NCI-H1436 treated with DMSO at 0.1 percent for 48 hours (cell line): ENCODE data around the gene OAT.
A peak's percentile ranks its signal among the peaks of the same experiment; 100 is the strongest.
"Not testable (repeated sequence)": the region's sequence is repeated elsewhere in the genome, so short reads cannot be mapped to it uniquely, and the experiment has no call there.

Experiments used
- DNase-seq: peaks from one replicate; lab custom pipeline; 2025; lab: John Stamatoyannopoulos, UW

The OAT gene

GRCh38 chr10:124378881-124379471, 39.7 kb downstream of the OAT start:
- no peak for DNase-seq

GRCh38 chr10:124378271-124378670, 40.5 kb downstream of the OAT start:
- DNase-seq: no peak

- no peak for DNase-seq
Observed at GRCh38 chr10:124377101-124377500, 41.6 kb downstream of the OAT start.

GRCh38 chr10:124376411-124376810, 42.3 kb downstream of the OAT start:
- DNase-seq: no peak

GRCh38 chr10:124375691-124376090, 43.0 kb downstream of the OAT start:
- DNase-seq: no peak

GRCh38 chr10:124375353-124375614, 43.4 kb downstream of the OAT start:
- no peak for DNase-seq

GRCh38 chr10:124374535-124375352, 44.0 kb downstream of the OAT start:
- no peak for DNase-seq

- no peak for DNase-seq
Observed at GRCh38 chr10:124372899-124373298, 45.8 kb downstream of the OAT start.

- DNase-seq: no peak
Observed at GRCh38 chr10:124370426-124370825, 48.3 kb downstream of the OAT start.

- DNase-seq: no peak
Observed at GRCh38 chr10:124369986-124370385, 48.7 kb downstream of the OAT start.

GRCh38 chr10:124369533-124369932, 49.2 kb downstream of the OAT start:
- not testable (repeated sequence) for DNase-seq

- no peak for DNase-seq
Observed at GRCh38 chr10:124369066-124369465, 49.7 kb downstream of the OAT start.

GRCh38 chr10:124367936-124368335, 50.8 kb downstream of the OAT start:
- DNase-seq: no peak

- DNase-seq: no peak
Observed at GRCh38 chr10:124367414-124367813, 51.3 kb downstream of the OAT start.

- DNase-seq: no peak
Observed at GRCh38 chr10:124366825-124367224, 51.9 kb downstream of the OAT start.

- DNase-seq: no peak
Observed at GRCh38 chr10:124366343-124366742, 52.4 kb downstream of the OAT start.

GRCh38 chr10:124364674-124365073, 54.0 kb downstream of the OAT start:
- DNase-seq: no peak

GRCh38 chr10:124362568-124362967, 56.2 kb downstream of the OAT start:
- DNase-seq: no peak

GRCh38 chr10:124359336-124359832, 59.3 kb downstream of the OAT start:
- no peak for DNase-seq

GRCh38 chr10:124357561-124357885, 61.2 kb downstream of the OAT start:
- DNase-seq: no peak

- DNase-seq: no peak
Observed at GRCh38 chr10:124356701-124357560, 61.8 kb downstream of the OAT start.

- DNase-seq: peak; percentile 95
Observed at GRCh38 chr10:124354411-124355382, 64.0 kb downstream of the OAT start.
